Kidney (tissue), 14 donors: ENCODE measurements around the gene JADE1. TPM values are rescaled to one million over a fixed set of nuclear protein-coding genes. Genes with fewer than 3 reads are reported as not detected.

ENCODE experiments used
- DNase-seq, 5 donors: peaks; one replicate each; pipeline ENCODE4 v3.0.0-alpha.2; 2013 to 2020
- FAIRE-seq: peaks from 2 replicates; lab custom pipeline; 2012; peaks lifted over from hg19 to GRCh38; lab: Jason Lieb, UNC
- H3K27ac ChIP-seq, 2 donors: one replicate each; pipeline ENCODE4 v1.7.0; 2013; ENCODE audit warnings: low read depth in 2 of 2, low read length in 2 of 2, inconsistent platforms in 1 of 2
- H3K27me3 ChIP-seq: one replicate; pipeline ENCODE4 v1.7.1; 2013; ENCODE audit warnings: low read length, inconsistent platforms; ENCODE audit not compliant: control insufficient read depth, insufficient read depth
- H3K36me3 ChIP-seq, 3 donors: one replicate each; pipeline versions ENCODE4 v1.7.0 to v1.7.1; 2013; ENCODE audit warnings: low read length in 3 of 3, control low read depth in 1 of 3, inconsistent platforms in 1 of 3; ENCODE audit not compliant: insufficient read depth in 3 of 3, control insufficient read depth in 2 of 3
- H3K4me1 ChIP-seq, 3 donors: one replicate each; pipeline versions ENCODE4 v1.7.0 to v1.7.1; 2013; ENCODE audit warnings: low read length in 3 of 3, inconsistent platforms in 1 of 3, low read depth in 1 of 3; ENCODE audit not compliant: control insufficient read depth in 2 of 3, insufficient read depth in 2 of 3
- H3K4me3 ChIP-seq, 3 donors: one replicate each; pipeline versions ENCODE4 v1.7.0 to v1.8.1; 2013; ENCODE audit warnings: low read length in 3 of 3, control low read depth in 1 of 3, inconsistent platforms in 1 of 3
- H3K9ac ChIP-seq, 3 donors: one replicate each; pipeline versions ENCODE4 v1.7.0 to v1.7.1; 2013; ENCODE audit warnings: low read length in 3 of 3, control low read depth in 1 of 3, inconsistent platforms in 1 of 3
- H3K9me3 ChIP-seq, 3 donors: one replicate each; pipeline versions ENCODE4 v1.7.0 to v1.7.1; 2013; ENCODE audit warnings: low read length in 3 of 3, control low read depth in 1 of 3, inconsistent platforms in 1 of 3; ENCODE audit not compliant: control insufficient read depth in 2 of 3, insufficient read depth in 1 of 3
- CTCF ChIP-seq: IDR thresholded peaks from 3 replicates; pipeline ENCODE4 v1.5.1; 2012; ENCODE audit warnings: mild to moderate bottlenecking, moderate library complexity, borderline replicate concordance; ENCODE audit not compliant: insufficient read depth; ENCODE audit errors: extremely low read depth
- intact Hi-C: fragments of 100-400 bp; cut with DNase I; formaldehyde crosslinking; loops from one replicate; pipeline ENCODE4 v1.11.1; 2022
- polyA plus RNA-seq: library from polyadenylated mRNA; stranded (reverse); fragments of 350-450 nt; fragmentation: Illumina TruSeq; extraction: RNeasy Lipid Tissue Mini Kit (QIAGEN cat#74804); gene quantifications from one replicate; pipeline ENCODE4 v1.2.3, GENCODE V29; 2014; ENCODE audit warnings: low read depth, low replicate concordance; ENCODE audit not compliant: insufficient read depth
- total RNA-seq: library from RNA; stranded (reverse); fragmentation: NEBNext Ultra II Directional; extraction: Animal tissue kit (Norgen Biotek cat#: 25700); gene quantifications from one replicate; pipeline ENCODE4 v1.2.1, GENCODE V29; 2021
- donor health status: control.
- donor health status: control.
- donor health status: control.
- donor health status: control.
- donor health status: control.
- donor health status: DM: yes; HTN: yes; CAD: no.
- donor health status: Normal renal cell carcinoma (clear cell type).

JADE1 gene
- total and polyA plus RNA-seq, 2 donors from 2014 or later: 23.0 to 119 TPM

- Histone ChIP-seq H3K27me3 (no peaks in the 10 kb centered on the region), H3K4me1 (peaks cover 16 to 42% (median 36%) of the 10 kb centered on the region in 3 donors), H3K4me3 (peak overlapping the region; percentile 2 to 31 (median 23)), H3K27ac (peak overlapping the region; percentile 28 to 53), H3K9ac (peak overlapping the region in 1 of 3 donors; percentile 8), H3K36me3 (peaks cover 0 to 5% (median 3%) of the 10 kb centered on the region in 3 donors), H3K9me3 (no peaks in the 10 kb centered on the region)
- FAIRE-seq (no peak), DNase-seq (peak in 3 of 5 donors; percentile 53 to 72 (median 65))
- intact Hi-C loops: no loop called here
- TF ChIP-seq CTCF: no peak
These were observed 22.2 kb downstream of the JADE1 start for GRCh38 chr4:128831531-128832242.

- Histone ChIP-seq H3K9ac (no peak overlapping the region), H3K4me3 (peak overlapping the region in 1 of 3 donors; percentile 31), H3K9me3 (no peaks in the 10 kb centered on the region), H3K27ac (peak overlapping the region in 1 of 2 donors; percentile 53), H3K4me1 (peaks cover 16 to 41% (median 36%) of the 10 kb centered on the region in 3 donors), H3K27me3 (no peaks in the 10 kb centered on the region), H3K36me3 (peaks cover 0 to 5% (median 3%) of the 10 kb centered on the region in 3 donors)
- FAIRE-seq (no peak), DNase-seq (peak in 1 of 5 donors; percentile 13)
- TF ChIP-seq CTCF: no peak
- intact Hi-C loops: no loop called here
These were observed 22.7 kb downstream of the JADE1 start for GRCh38 chr4:128832243-128832625.

- intact Hi-C loops: no loop called here
- peak in 2 of 5 donors; percentile 40 to 87 for DNase-seq
- Histone ChIP-seq H3K4me1 (peaks cover 15 to 31% (median 30%) of the 10 kb centered on the region in 3 donors), H3K9ac (no peak overlapping the region), H3K27me3 (no peaks in the 10 kb centered on the region), H3K4me3 (no peak overlapping the region), H3K27ac (peak overlapping the region in 1 of 2 donors; percentile 13), H3K36me3 (peaks cover 0 to 5% (median 3%) of the 10 kb centered on the region in 3 donors), H3K9me3 (no peaks in the 10 kb centered on the region)
- FAIRE-seq: no peak
- no peak for TF ChIP-seq CTCF
These were observed 26.2 kb downstream of the JADE1 start for GRCh38 chr4:128835498-128836222.
